GM21381 (cell line): ENCODE results near the gene PRKACA.

Experiments
- ATAC-seq: cut with Tn5 transposase; IDR thresholded peaks from one replicate; pipeline ENCODE4 v1.9.1; 2021; ENCODE audit warnings: mild to moderate bottlenecking, moderate library complexity; ENCODE audit not compliant: unreplicated experiment

PRKACA gene

DNA sequence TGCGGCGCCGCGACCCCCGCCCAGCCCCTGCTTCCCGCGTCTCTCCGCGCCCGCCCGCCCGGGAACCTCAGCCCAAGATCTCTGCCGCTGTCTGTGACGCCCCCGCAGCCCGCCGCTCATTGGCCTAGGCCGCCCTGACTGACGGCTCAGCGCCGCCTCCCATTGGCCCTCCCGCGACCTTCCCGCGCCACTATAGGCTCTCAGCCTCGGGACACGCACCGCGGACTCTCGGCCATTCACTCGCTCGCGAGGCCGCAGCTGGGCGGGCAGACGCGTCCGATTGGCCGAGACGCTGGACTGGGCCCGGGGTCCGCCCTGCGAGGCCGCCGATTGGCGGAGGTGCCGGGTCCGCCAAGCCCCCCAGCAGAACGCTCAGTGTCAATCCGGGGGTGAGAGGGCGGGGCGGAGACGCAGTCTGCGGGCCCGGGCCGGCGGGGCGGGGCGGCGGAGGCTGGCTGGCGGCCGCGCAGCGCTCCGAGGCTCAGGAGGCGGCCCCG lies at the start of gene PRKACA:
Gene PRKACA (minus strand): TSS at position 95 of the 497 bp plus-strand sequence. CDS start 215 bp downstream, outside the sequence.
- peak; percentile 87 for ATAC-seq

DNA sequence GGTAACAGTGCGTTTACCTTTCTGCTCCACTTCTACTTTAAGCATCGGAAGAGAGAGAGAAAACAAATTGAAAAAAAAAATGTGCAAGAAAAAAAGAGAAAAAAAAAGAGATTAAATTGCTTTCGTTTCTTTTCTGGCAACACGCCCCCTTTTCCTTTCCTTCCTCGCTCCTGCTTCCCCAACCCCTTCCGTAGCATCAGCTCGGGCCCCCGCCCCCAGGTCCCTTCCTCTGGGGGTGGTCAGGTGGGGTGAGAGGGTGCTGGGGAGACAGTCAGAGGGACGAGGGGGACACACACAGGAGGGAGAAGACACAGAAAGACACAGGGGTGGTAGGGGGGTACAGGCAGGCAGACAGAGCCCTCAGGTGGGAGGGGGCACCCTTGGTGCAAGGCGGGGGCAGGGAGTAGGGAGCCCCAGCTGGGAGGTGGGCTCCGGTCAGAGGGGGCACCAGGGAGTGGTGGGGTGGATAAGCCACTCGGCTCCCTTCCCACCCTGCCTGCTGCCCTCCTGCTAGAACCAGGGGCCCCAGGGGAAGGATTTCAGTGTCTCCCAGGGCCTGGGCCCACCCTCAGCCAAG lies 49.5 kb upstream of the PRKACA start:
- ATAC-seq, result no peak

DNA sequence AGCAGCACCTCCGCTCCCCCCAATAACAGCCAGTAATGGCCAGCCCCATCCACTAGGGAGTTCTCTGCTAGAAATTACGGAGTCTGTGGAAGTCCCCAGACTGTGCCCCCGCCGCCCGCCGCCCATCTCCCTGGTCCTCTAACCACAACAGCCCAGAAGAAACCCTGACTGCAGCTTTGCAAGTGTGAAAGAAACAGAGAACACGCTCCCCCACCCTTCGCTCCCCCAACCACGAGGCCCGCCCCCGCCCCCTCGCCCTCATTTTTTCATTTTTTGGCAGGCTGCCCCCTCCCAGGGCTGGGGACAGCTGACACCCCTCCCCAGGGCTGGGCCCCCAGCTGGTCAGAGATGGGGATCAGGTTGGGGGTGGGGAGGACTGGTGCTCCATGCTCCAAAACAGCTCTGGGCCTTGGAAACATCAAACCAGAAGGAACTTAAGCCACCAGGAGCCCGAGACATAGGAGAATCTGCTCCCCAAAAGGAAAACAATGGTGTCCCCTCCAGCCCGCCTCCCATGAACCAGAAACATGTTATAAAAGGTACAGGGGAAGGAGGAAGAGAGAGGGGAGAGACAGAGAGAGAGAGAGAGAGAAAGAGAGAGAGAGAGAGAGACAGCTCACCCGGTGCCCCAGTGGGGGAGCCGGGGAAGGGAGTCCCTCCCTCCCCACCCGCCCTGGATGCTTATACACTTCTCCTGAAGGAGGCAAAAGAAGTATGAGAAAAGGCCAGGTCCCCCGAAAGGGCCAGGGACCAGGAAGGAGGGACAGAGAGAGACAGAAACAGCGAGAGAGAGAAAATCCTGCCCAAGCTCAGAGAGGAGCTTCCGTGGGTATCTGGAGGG lies 48.6 kb upstream of the PRKACA start:
- no peak for ATAC-seq

DNA sequence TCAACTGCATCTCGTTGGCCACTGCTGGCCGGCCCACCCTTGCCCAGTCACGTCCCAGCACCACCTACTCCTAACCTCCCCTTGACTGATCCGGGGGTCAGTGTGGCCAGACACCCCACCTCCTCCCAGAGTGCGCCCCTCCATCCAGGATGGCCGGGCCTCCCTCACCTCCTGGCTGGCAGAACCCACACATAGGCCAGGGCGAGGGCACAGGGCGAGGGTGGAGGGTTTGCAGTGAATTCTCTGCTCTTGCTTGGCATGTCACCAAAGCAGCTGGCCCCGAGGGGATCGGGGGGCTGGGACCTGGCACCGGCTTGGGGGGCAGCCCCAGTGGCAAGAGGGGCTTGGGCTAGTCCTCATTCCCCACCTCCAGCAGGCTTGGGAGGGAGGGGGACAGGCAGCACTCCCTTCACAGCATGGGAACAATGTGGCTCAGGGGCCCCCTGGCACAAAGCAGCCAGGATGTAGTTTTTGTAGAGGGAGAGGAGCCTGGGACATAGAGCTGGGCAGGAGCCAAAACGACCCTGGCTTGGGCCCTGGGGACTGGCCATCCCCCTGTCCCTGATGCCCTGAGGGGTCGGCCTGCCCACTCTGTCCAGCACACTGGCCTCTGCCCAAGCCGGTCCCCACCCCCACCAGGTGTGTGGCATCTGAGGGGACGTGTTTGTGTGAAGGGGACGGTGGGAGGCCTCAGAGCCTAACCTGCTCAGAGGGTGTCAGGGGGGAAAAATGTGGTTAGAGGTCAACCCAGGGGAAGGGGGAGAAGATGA lies 47.3 kb upstream of the PRKACA start:
- no peak for ATAC-seq

DNA sequence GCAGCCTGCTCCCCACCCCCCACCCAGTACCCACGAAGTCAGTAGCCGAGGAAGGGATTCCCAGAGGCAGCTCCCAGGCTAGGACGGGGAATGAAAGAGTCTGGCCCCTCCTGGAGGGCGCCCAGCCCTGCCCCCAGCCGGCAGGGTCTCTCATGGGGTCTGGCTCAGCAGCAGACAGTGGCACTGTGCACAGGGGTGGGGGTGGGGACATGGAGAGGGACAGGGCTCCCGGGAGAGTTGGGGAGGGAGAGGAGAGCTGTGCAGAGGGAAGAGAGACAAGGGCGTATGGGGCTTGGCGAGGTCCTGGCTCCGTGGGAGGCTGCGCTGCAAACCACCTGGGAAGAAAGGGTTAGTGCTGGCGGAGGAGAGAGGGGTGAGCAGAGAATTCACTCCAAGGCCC lies 46.5 kb upstream of the PRKACA start:
- ATAC-seq, result no peak

DNA sequence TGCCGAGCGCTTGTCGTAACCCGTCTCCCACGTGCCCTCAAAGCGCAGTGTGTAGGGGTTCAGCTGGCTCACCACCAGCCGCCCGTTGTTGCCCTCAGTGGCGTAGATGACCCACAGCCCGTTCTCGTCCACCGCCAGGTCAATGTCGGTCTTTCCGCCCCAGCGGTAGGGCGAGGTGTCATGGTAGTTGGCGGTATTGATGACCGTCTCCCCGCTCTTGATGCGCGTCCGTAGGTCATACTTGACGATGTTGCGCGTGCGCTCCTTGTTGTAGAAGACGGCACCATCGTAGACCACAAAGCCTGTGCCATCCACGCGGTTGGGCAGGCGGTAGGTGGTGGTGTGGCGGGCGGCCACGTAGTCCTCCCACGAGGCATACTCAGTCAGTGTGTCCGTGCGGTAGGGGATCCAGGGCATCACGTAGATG lies 45.3 kb upstream of the PRKACA start:
- ATAC-seq, result no peak

DNA sequence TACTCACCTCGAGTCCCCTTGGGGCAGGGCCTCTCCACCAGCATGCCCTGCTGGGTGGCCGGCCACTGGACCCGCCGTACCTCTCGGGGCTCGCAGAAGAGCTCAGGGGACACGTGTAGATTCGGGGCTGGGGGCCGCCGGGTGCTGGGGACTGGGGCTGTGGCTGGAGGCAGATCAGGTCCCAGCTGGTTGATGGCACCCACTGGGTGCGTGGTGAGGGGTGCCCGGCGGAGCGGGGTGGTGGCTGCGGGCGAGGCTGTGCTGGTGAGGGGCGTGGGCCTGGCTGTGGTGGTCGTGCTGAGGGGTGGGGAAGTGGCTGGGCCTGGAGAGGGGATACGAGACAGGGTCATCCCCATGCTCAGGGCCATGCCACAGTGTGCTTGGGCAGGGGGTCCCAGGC lies 43.7 kb upstream of the PRKACA start:
- no peak for ATAC-seq

DNA sequence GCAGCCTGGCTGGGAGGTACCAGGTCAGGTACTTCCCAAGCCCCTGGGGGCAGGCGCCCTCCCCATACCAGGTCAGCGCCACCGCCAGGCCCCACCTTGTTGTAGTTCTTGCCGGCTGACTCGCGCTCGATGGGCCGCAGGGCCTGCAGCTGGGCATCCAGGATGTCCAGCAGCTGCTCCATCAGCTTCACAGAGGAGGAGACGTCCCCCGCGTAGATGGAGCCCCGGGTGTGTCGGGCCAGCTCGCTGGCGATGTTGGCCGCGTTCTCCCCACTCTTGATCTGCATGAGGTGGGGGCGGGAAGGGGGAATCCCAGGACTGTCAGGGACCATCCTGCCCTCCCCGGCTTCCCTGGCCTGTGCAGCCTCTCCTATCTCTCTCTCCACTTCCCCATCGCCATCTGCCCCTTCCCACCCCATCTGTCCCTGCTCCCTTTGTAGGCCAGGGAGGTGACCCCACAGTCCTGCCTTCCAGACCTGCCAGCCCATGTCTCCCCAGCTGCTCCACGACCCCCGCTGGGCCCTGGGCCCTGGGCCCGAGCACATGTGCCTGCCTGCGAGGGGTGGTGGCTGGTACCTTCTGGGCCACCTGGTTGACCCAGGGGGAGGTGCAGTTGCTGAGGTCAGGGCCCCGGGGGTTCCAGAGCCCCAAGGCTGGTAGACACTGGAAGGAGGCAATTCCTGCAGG lies 42.6 kb upstream of the PRKACA start:
- ATAC-seq, result no peak

DNA sequence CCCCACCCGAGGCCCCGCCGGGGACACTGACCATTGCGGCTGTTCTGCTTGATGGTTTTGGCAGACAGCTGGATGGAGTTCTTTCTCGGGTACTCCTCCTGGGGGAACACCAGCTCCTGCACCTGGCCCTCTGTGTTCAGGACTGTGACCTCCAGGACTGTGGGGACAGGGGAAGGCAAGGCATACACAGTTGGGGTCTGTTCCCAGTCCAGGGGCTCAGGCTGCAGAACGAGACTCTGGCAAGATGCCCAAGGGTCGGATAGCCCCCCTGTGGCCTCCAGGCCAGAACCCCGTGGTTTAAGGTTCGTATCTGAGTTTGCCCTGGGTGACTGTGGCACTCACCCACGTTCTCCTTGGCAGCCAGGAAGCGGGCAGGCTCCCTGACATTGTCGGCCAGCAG lies 41.5 kb upstream of the PRKACA start:
- no peak for ATAC-seq

DNA sequence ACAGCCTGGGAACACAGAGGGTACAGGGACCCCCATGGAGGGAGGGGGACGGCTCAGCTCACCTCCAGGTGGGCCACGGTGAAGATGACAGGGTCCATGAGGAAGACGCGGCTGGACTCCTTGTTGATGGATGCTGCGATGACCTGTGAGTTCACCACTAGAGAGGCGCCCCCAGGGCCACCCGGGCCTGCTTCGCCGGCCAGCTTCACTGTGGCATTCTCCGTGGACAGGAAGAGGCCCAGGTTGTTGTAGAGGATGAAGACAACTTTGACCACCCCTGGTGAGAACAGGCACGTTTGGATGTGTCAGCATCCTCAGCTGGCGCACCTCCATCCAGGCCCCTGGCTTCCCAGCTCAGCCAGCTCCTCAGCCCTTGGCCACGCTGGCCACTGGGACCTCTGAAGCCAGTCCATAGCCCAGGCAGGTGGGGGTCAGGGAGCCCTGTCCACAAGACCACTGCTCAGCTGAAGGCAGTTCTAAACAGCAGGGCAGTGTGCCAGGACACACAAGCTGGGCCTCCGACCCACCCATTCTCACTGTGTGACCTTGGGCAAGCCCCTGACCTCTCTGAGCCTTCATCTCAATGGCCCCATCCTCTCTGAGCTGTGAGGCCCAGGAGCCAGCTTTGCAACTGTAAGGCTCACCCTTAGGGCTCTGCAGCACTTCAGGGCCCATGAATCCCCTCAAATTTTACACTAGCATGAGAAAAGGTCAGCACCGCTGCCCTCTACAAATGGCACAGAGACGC lies 40.9 kb upstream of the PRKACA start:
- ATAC-seq, result no peak

DNA sequence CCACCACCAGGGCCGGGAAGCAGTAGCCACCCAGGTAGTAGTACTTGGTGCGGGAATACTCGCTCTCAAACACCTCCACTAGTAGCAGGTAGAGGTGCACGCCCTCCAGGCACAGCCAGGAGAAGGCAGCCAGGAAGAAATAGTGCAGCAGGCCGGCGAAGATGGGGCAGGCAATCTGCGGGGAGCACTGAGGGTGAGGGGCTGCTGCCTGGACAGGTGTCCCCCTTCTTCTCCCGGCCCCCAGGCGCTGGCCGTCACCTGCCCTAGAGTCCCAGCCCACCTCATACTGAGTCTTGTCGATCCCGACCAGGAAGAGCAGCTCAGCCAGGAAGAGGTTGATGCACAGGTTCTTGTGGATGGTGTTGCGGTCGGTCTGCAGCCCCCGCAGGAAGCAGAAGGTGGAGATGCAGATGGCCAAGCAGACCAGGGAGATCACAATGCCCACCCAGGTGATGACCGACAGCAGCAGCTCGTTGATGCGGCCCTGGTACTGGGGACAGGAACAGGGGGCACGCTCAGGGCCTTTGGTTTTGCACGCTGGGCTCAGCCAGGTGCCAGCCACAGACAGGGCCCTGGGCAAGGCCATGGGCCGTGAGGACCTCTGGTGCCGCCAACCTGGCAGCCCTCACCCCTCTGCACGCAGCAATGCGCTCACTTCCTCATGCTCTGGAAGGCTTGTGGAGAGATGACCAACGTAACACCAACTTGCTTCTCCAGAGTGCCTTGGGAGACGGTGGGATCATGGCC lies 39.6 kb upstream of the PRKACA start:
- ATAC-seq, result no peak

DNA sequence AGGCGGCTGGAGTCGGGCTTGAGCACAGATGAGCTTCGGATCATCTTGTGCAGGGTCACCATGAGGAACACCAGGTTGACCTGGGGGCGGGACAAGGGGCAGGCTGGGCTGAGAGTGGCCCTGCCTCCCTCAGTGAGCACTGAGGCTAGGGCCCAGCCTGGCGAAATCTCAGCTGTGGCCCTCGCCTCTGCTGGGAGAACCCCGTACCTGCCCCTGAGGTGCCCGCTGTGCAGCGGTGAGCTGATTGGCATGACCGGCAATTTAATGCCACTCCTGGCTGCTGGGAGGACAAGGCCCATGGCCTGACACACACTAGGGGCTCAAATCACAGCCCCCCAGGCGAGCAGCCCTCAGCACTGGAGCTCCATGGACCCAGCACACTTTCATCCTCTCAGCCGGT lies 38.6 kb upstream of the PRKACA start:
- ATAC-seq, result no peak

DNA sequence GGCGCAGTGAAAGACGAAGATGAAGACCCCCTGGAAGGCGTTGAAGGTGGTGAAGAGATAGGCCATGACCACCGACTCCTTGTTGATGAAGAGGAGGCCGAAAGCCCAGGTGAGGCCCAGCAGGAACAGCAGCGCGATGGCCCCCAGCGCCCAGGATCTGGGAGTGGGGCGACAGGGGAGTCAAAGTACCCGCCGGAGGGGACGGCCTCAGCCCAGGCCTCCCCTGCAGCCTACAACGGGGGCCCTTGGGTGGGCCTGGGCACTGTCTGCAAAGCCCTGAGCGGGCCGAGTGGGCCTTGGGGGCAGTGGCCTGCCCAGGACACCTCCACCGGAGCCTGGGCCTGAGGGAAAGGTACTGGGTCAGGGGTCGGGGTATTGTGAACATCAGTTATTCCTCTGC lies 37.8 kb upstream of the PRKACA start:
- ATAC-seq, result no peak

DNA sequence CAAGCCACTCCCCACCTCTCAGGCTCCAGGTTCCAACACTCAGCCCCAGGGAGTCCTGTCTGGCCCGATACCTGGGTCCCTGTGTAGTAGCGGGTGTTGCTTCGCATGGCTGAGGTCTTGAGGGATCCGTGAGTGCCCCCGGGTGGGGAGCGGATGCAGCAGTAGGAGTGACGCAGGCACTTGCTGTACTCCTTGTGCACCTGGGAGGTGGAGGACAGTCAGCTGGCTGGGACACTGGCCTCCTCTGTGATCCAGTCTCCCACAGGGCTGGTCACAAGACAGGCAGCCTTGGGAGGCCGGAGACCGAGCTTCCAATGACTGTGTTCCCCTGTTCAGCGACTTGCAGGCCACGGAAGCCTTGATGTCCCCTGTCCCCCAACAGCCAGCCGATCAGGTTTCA lies 35.2 kb upstream of the PRKACA start:
- no peak for ATAC-seq

DNA sequence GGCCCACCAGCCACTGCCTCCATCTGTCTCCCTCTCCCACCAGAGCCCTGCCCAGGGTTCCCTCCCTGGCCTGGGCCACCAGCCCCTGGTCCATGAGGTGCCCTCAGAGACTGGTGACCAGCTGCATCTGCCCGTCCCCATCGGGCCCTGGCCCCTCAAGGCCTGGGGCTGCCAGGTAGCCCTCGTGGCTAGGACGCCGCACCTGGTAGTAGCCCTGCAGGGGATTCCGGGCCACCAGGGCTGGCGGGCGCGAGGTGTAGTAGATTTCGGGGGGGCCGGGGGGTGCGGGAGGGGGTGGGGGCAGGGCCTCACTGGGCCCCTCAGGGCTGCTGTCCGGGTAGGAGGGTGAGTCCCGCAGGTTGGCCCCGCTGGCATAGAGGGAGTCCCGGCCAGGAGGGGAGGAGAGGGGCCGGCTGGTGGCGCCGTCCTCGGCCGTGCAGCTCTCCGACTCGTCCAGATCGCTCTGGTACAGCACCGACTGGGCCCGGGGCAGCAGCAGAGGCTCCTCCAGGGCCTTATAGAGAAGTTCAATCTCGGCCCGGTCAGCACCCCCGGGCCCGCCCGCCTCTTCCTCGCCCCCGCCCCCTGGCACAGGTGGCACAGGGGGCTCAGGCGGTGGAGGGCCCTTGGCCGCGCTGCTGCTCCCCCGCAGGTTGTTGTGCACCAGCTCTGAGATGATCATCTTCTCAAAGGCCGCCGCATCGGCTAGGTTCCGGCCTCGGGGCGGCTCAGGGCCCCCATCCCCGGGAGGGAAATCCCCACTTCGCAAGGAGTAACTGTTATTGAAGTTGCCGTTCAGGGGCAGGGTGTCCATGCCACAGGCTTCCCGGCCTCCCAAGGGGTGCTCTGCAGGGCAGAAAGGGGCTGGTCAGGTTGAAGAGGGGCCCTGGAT lies 33.5 kb upstream of the PRKACA start:
- ATAC-seq, result no peak

DNA sequence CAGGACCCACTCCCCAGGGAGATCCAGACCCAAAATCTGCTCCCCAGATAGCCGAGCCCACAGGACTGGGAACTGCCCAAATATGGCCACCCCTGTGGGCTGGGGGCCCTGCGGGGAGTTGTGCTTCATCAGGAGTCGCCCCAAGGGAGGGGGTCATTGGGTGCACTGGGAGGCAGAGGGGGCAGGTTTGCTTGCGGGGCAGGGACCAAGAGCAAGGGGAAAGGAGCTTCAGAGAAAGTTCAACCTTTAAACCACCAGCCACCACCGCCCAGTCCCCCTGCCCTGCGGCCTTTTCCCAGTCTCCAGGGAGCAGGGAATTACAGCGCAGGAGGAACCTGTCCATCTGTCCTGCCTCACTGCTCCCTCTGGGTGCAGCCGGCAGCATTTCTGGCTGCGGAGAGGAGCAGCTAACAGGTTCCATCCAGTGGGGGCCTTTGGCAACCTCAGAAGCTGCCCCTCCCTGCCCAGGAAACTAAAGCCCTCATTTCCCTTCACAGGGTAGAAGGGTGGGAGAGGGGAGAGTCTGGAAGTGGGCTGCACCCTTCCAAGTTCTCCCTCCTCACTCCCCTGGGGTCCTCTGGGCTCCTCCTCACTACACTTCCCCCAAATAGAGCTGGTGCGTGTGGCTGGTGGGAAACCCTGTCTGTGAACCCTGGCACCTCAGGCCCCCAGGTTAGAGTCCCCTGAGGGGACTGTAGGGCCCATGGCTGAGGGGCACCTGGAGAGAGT lies 32.6 kb upstream of the PRKACA start:
- ATAC-seq, result no peak

DNA sequence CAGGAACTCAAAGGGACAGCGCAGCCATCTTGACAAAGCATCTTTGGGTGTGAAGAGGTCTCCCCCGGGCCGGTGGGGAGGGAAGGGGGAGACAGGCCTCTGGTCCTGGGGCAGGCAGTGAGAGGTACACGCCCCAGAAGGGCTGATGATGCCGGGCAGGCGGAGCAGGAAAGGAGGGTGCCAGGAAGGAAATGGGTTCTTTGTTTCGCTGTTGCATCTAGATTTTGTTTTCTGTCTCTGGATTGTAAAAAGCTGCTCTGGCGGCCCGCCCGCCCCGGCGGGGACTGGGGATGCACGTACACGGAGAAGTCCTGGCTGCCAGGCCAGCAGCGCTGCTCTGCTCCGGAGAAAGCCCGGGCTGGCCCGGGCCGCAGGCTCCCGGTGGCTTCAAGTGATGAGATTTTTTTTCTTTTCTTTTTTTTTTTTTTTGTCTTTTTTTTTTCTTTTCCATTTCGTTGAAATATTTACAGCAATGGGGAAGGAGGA lies 32.0 kb upstream of the PRKACA start:
- ATAC-seq, result no peak
